Osteocyte (in vitro differentiated cells): ENCODE data around the gene EPAS1. TPM values are rescaled to one million over a fixed set of nuclear protein-coding genes. Genes with fewer than 3 reads are reported as not detected.

Experiments used
- DNase-seq: peaks from one replicate; pipeline ENCODE4 v3.0.0; 2021; ENCODE audit warnings: mixed read lengths; ENCODE audit not compliant: unreplicated experiment; ENCODE audit errors: extremely low spot score
- H3K27ac Mint-ChIP-seq: one replicate; pipeline ENCODE4 v1.8.0; 2021; ENCODE audit warnings: mild to moderate bottlenecking, mixed read lengths; ENCODE audit not compliant: unreplicated experiment
- H3K27me3 Mint-ChIP-seq: one replicate; pipeline ENCODE4 v1.8.0; 2021; ENCODE audit warnings: mixed read lengths; ENCODE audit not compliant: unreplicated experiment
- H3K36me3 Mint-ChIP-seq: one replicate; pipeline ENCODE4 v1.8.0; 2021; ENCODE audit warnings: mixed read lengths; ENCODE audit not compliant: unreplicated experiment
- H3K4me1 Mint-ChIP-seq: one replicate; pipeline ENCODE4 v1.8.0; 2021; ENCODE audit warnings: mixed read lengths; ENCODE audit not compliant: unreplicated experiment
- H3K4me3 Mint-ChIP-seq: one replicate; pipeline ENCODE4 v1.8.0; 2021; ENCODE audit warnings: mild to moderate bottlenecking, moderate library complexity, mixed read lengths; ENCODE audit not compliant: unreplicated experiment
- H3K9me3 Mint-ChIP-seq: one replicate; pipeline ENCODE4 v1.8.0; 2021; ENCODE audit warnings: mixed read lengths; ENCODE audit not compliant: unreplicated experiment
- CTCF ChIP-seq: fragments of 200-600 bp; sonication (generic); IDR thresholded peaks from 2 replicates; pipeline ENCODE4 v1.5.0; 2021; ENCODE audit warnings: antibody characterized with exemption, mild to moderate bottlenecking, moderate library complexity
- long read RNA-seq: library from polyadenylated mRNA; unstranded; transcript quantifications from one replicate; pipeline ENCODE4 v2.0.0, GENCODE V29; 2021
- total RNA-seq: library from RNA; stranded (reverse); gene quantifications from 2 replicates; pipeline ENCODE4 v1.2.1, GENCODE V29; 2021

EPAS1 gene
- 11.0 and 14.1 TPM in 2 replicates for total RNA-seq
- long read RNA-seq, partial matches to known transcripts, result 2 of 4 reads
- long read RNA-seq, other reads (novel, unspliced or antisense), result 0 of 4 reads

- DNase-seq, result peak; percentile 86
- Mint-ChIP-seq H3K9me3 (no peaks in the 10 kb centered on the region), H3K27me3 (peaks cover 66% of the 10 kb centered on the region), H3K4me1 (peaks cover 26% of the 10 kb centered on the region), H3K36me3 (no peaks in the 10 kb centered on the region), H3K27ac (peak within 1 kb of the TSS; percentile 23), H3K4me3 (peak within 1 kb of the TSS; percentile 77)
- TF ChIP-seq CTCF, result no peak
Observed at GRCh38 chr2:46296840-46297545, at the start of gene EPAS1. Gene EPAS1 (plus strand): TSS chr2:46297407. CDS start chr2:46297912, 505 bp downstream.

GRCh38 chr2:46248171-46248570 is 49.0 kb upstream of the EPAS1 start:
- Mint-ChIP-seq H3K27me3 (peaks cover 2% of the 10 kb centered on the region), H3K36me3 (peaks cover 2% of the 10 kb centered on the region), H3K27ac (no peak overlapping the region), H3K9me3 (peaks cover 10% of the 10 kb centered on the region), H3K4me1 (peaks cover 15% of the 10 kb centered on the region), H3K4me3 (no peak overlapping the region)
- no peak for TF ChIP-seq CTCF
- no peak for DNase-seq

DNA sequence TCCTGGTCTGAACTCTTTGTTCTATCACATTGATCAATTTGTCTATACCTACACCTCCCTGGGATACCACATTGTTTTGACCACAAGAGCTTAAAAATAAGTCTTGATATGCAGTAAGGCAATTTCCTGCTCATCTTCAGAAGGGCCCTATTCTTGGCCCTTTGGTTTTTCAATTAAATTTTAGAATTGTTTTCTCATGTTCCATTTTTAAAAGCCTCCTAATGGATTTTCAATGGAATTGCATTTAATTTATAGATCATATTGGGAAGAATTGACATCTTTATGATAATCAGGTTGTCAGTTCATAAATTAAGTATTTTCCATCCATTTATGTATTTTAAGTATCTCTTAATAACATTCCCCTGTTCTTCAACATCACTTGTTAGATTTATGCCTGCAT is 47.6 kb upstream of the EPAS1 start:
- Mint-ChIP-seq H3K4me3 (no peak overlapping the region), H3K4me1 (peaks cover 19% of the 10 kb centered on the region), H3K9me3 (peaks cover 10% of the 10 kb centered on the region), H3K27me3 (peaks cover 2% of the 10 kb centered on the region), H3K36me3 (peaks cover 2% of the 10 kb centered on the region), H3K27ac (no peak overlapping the region)
- DNase-seq, result no peak
- no peak for TF ChIP-seq CTCF

GRCh38 chr2:46252891-46253659 is 44.1 kb upstream of the EPAS1 start:
- Mint-ChIP-seq H3K27me3 (peaks cover 2% of the 10 kb centered on the region), H3K27ac (peak overlapping the region; percentile 20), H3K36me3 (no peaks in the 10 kb centered on the region), H3K4me1 (peaks cover 19% of the 10 kb centered on the region), H3K4me3 (no peak overlapping the region), H3K9me3 (no peaks in the 10 kb centered on the region)
- TF ChIP-seq CTCF, result no peak
- no peak for DNase-seq

GRCh38 chr2:46254474-46254873 is 42.7 kb upstream of the EPAS1 start:
- no peaks in the 10 kb centered on the region for H3K36me3 Mint-ChIP-seq
- H3K27me3 Mint-ChIP-seq, result peaks cover 2% of the 10 kb centered on the region
- H3K4me1 Mint-ChIP-seq, result peaks cover 25% of the 10 kb centered on the region
- DNase-seq, result no peak
- H3K9me3 Mint-ChIP-seq, result no peaks in the 10 kb centered on the region
- TF ChIP-seq CTCF, result no peak
- H3K4me3 Mint-ChIP-seq, result no peak overlapping the region
- H3K27ac Mint-ChIP-seq, result no peak overlapping the region
